Measurements from ENCODE around the gene MEAK7.

The MEAK7 gene

GRCh38 chr16:84482001-84482891 lies 22.2 kb downstream of the MEAK7 start:
- TF ChIP-seq TEAD4 (IDR thresholded peaks at IDR 0.05) (no peak), CREB1 (IDR thresholded peaks at IDR 0.05; ENCODE audit: low read depth) (no peak), ZBTB7A (IDR thresholded peaks at IDR 0.05; ENCODE audit: low read depth) (no peak), CEBPB (IDR thresholded peaks at IDR 0.05) (no peak), EGR1 (IDR thresholded peaks at IDR 0.05) (no peak), EP300 (IDR thresholded peaks at IDR 0.05; ENCODE audit: borderline replicate concordance) (no peak), YY1 (IDR thresholded peaks at IDR 0.05; ENCODE audit: low read depth) (no peak), REST (IDR thresholded peaks at IDR 0.05; ENCODE audit: low read depth) (no peak), FOXM1 (IDR thresholded peaks at IDR 0.05; ENCODE audit: borderline replicate concordance, low read depth) (no peak), TAF1 (IDR thresholded peaks at IDR 0.05; ENCODE audit: low read depth) (no peak), MAX (IDR thresholded peaks at IDR 0.05) (no peak), NFIC (IDR thresholded peaks at IDR 0.05) (no peak)

GRCh38 chr16:84481051-84481735 lies 23.3 kb downstream of the MEAK7 start:
- TF ChIP-seq MAX (IDR thresholded peaks at IDR 0.05) (no peak), YY1 (IDR thresholded peaks at IDR 0.05; ENCODE audit: low read depth) (no peak), TAF1 (IDR thresholded peaks at IDR 0.05; ENCODE audit: low read depth) (no peak), EP300 (IDR thresholded peaks at IDR 0.05; ENCODE audit: borderline replicate concordance) (no peak), RAD21 (IDR thresholded peaks at IDR 0.05; ENCODE audit: low read depth) (no peak), TEAD4 (IDR thresholded peaks at IDR 0.05) (no peak), ZBTB7A (IDR thresholded peaks at IDR 0.05; ENCODE audit: low read depth) (no peak), EGR1 (IDR thresholded peaks at IDR 0.05) (no peak), TCF12 (IDR thresholded peaks at IDR 0.05; ENCODE audit: low read depth) (no peak), CEBPB (IDR thresholded peaks at IDR 0.05) (no peak), NFIC (IDR thresholded peaks at IDR 0.05) (no peak), FOXM1 (IDR thresholded peaks at IDR 0.05; ENCODE audit: borderline replicate concordance, low read depth) (no peak)

- TF ChIP-seq TAF1 (IDR thresholded peaks at IDR 0.05; ENCODE audit: low read depth) (no peak), MAX (IDR thresholded peaks at IDR 0.05) (no peak), RAD21 (IDR thresholded peaks at IDR 0.05; ENCODE audit: low read depth) (no peak), EGR1 (IDR thresholded peaks at IDR 0.05) (no peak), EP300 (IDR thresholded peaks at IDR 0.05; ENCODE audit: borderline replicate concordance) (no peak), TCF12 (IDR thresholded peaks at IDR 0.05; ENCODE audit: low read depth) (no peak), CREB1 (IDR thresholded peaks at IDR 0.05; ENCODE audit: low read depth) (no peak), NFIC (IDR thresholded peaks at IDR 0.05) (no peak), REST (IDR thresholded peaks at IDR 0.05; ENCODE audit: low read depth) (no peak)
Observed at GRCh38 chr16:84479716-84480450, 24.6 kb downstream of the MEAK7 start.

DNA sequence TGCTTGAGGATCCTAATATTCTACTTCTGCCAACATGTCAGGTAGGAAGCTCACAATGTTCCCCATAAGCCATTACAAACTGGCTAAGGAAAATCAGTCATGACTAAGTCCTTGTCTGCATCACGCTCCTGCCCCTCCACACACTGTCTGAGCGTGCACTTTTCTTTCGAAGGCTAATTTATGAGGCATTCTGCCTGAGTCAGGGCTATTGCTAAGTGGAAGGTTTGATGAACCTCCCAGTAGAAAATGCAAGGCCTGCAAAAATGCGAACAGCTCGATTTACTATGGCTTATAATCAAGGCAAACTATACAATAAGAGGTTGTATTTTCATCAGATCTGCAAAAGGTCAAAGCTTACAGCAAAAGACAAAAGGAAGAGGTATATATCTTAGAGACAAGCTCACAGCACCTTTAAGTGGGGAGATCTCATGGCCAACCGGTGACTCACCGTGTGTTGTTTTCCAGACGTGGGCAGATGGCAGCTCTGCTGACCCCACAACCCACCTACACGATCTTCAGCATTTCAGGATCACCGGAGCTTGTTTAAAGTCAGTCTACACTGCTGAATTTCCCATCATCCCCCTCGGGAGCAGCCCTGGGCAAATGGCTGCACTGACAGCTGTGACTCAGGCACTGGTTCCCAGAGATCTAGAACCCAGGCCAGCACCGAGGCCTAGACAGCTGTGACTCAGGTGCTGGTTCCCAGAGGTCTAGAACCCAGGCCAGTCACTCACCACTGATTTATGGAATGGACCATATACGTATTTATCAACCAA lies 26.1 kb downstream of the MEAK7 start:
- TF ChIP-seq EGR1 (IDR thresholded peaks at IDR 0.05): no peak
- no peak for TF ChIP-seq RAD21 (IDR thresholded peaks at IDR 0.05; ENCODE audit: low read depth)
- TF ChIP-seq EP300 (IDR thresholded peaks at IDR 0.05; ENCODE audit: borderline replicate concordance): no peak
- TF ChIP-seq TEAD4 (IDR thresholded peaks at IDR 0.05): no peak
- no peak for TF ChIP-seq NFIC (IDR thresholded peaks at IDR 0.05)
- no peak for TF ChIP-seq CEBPB (IDR thresholded peaks at IDR 0.05)
- TF ChIP-seq CREB1 (IDR thresholded peaks at IDR 0.05; ENCODE audit: low read depth): no peak
- no peak for TF ChIP-seq ZBTB7A (IDR thresholded peaks at IDR 0.05; ENCODE audit: low read depth)
- TF ChIP-seq MAX (IDR thresholded peaks at IDR 0.05): no peak
- TF ChIP-seq TCF12 (IDR thresholded peaks at IDR 0.05; ENCODE audit: low read depth): no peak
- no peak for TF ChIP-seq REST (IDR thresholded peaks at IDR 0.05; ENCODE audit: low read depth)
- TF ChIP-seq, protein P1, sequence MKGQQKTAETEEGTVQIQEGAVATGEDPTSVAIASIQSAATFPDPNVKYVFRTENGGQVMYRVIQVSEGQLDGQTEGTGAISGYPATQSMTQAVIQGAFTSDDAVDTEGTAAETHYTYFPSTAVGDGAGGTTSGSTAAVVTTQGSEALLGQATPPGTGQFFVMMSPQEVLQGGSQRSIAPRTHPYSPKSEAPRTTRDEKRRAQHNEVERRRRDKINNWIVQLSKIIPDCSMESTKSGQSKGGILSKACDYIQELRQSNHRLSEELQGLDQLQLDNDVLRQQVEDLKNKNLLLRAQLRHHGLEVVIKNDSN (IDR thresholded peaks at IDR 0.05): no peak
- TF ChIP-seq TAF1 (IDR thresholded peaks at IDR 0.05; ENCODE audit: low read depth): no peak
- no peak for TF ChIP-seq FOXM1 (IDR thresholded peaks at IDR 0.05; ENCODE audit: borderline replicate concordance, low read depth)
- no peak for TF ChIP-seq YY1 (IDR thresholded peaks at IDR 0.05; ENCODE audit: low read depth)

Measured in Ishikawa (cell line).